Panc1 (cell line): ENCODE data around the gene GTSF1L.

Experiments used
- CTCF ChIP-seq: fragments of 450-650 bp; IDR thresholded peaks from 2 replicates; pipeline ENCODE4 v1.5.1; 2017; ENCODE audit warnings: mild to moderate bottlenecking
- SIN3A ChIP-seq: IDR thresholded peaks from 2 replicates; pipeline ENCODE4 v1.6.1; 2012; ENCODE audit warnings: low read depth, mild to moderate bottlenecking, low read length, moderate library complexity, borderline replicate concordance; ENCODE audit not compliant: insufficient read depth

- TF ChIP-seq CTCF (no peak), SIN3A (no peak)
Measured at GRCh38 chr20:43715044-43715443, 11.8 kb downstream of the GTSF1L start.
